Upper lobe of left lung (tissue), 4 donors: Measurements from ENCODE around the gene SCN8A.

Experiments used
- EP300 ChIP-seq, 4 donors: sonication (generic); formaldehyde crosslinking; IDR thresholded peaks; one replicate each; pipeline ENCODE4 v1.5.1; 2017; ENCODE audit warnings: antibody characterized with exemption in 4 of 4, control low read depth in 2 of 4
- POLR2AphosphoS5 ChIP-seq, 2 donors: sonication (generic); formaldehyde crosslinking; IDR thresholded peaks; one replicate each; pipeline ENCODE4 v1.5.1; 2017; ENCODE audit warnings: antibody characterized with exemption in 2 of 2

GRCh38 chr12:51837286-51837685 lies 246.3 kb downstream of the SCN8A start:
- TF ChIP-seq POLR2AphosphoS5 (IDR thresholded peaks at IDR 0.05) (no peak), EP300 (IDR thresholded peaks at IDR 0.05) (no peak)
